ENCODE data around the gene TBC1D5.
"Not testable (repeated sequence)": the region's sequence is repeated elsewhere in the genome, so short reads cannot be mapped to it uniquely, and the experiment has no call there.

The TBC1D5 gene

GRCh38 chr3:17742102-17742879, at the start of gene TBC1D5:
TBC1D5 (minus strand) TSS chr3:17742631; CDS start chr3:17508570, 234,061 bp downstream.
- Histone ChIP-seq H3K9me3 (ENCODE audit: low read depth, low read length) (no peaks in the 10 kb centered on the region), H3K27ac (peak within 1 kb of the TSS; percentile 79), H3K9ac (ENCODE audit: insufficient read length) (peak within 1 kb of the TSS; percentile 74), H3K4me3 (peak within 1 kb of the TSS; percentile 81), H3K36me3 (ENCODE audit: insufficient read depth, low read length) (no peaks in the 10 kb centered on the region)
- TF ChIP-seq FOXP2 (optimal IDR thresholded peaks at IDR 0.05; ENCODE audit: control extremely low read depth, extremely low read length, insufficient read depth): no peak
- peak; percentile 53; the same call in 1 of the 2 replicates for TF ChIP-seq POLR2AphosphoS5 (IDR thresholded peaks at IDR 0.05; ENCODE audit: borderline replicate concordance, low read depth, low read length)
- DNase-seq (ENCODE audit: low read depth, low spot score): no peak

GRCh38 chr3:17783426-17783825, 41.0 kb upstream of the TBC1D5 start:
- no peak for DNase-seq (ENCODE audit: low read depth, low spot score)
- TF ChIP-seq EZH2 (IDR thresholded peaks at IDR 0.05) (no peak), FOXP2 (optimal IDR thresholded peaks at IDR 0.05; ENCODE audit: control extremely low read depth, extremely low read length, insufficient read depth) (no peak), POLR2AphosphoS5 (IDR thresholded peaks at IDR 0.05; ENCODE audit: borderline replicate concordance, low read depth, low read length) (no peak)
- no peak overlapping the region for H3K9ac ChIP-seq (ENCODE audit: insufficient read length)

GRCh38 chr3:17782751-17783150, 40.3 kb upstream of the TBC1D5 start:
- Histone ChIP-seq H3K27ac (no peak overlapping the region), H3K4me3 (no peak overlapping the region), H3K36me3 (ENCODE audit: insufficient read depth, low read length) (no peaks in the 10 kb centered on the region), H3K9me3 (ENCODE audit: low read depth, low read length) (no peaks in the 10 kb centered on the region), H3K9ac (ENCODE audit: insufficient read length) (no peak overlapping the region)
- DNase-seq (ENCODE audit: low read depth, low spot score): no peak
- TF ChIP-seq EZH2 (IDR thresholded peaks at IDR 0.05): no peak
- TF ChIP-seq POLR2AphosphoS5 (IDR thresholded peaks at IDR 0.05; ENCODE audit: borderline replicate concordance, low read depth, low read length): no peak
- no peak for TF ChIP-seq FOXP2 (optimal IDR thresholded peaks at IDR 0.05; ENCODE audit: control extremely low read depth, extremely low read length, insufficient read depth)

More at GRCh38 chr3:17783426-17783825, 41.0 kb upstream of the TBC1D5 start:
- Histone ChIP-seq H3K4me3 (no peak overlapping the region), H3K36me3 (ENCODE audit: insufficient read depth, low read length) (no peaks in the 10 kb centered on the region), H3K27ac (no peak overlapping the region), H3K9me3 (ENCODE audit: low read depth, low read length) (no peaks in the 10 kb centered on the region)

- H3K9me3 ChIP-seq (ENCODE audit: low read depth, low read length); DNase-seq (ENCODE audit: low read depth, low spot score); H3K4me3 ChIP-seq; H3K36me3 ChIP-seq (ENCODE audit: insufficient read depth, low read length); H3K9ac ChIP-seq (ENCODE audit: insufficient read length); H3K27ac ChIP-seq: not testable (repeated sequence)
These were observed 37.9 kb upstream of the TBC1D5 start for GRCh38 chr3:17780369-17780768.

GRCh38 chr3:17779304-17780250, 37.1 kb upstream of the TBC1D5 start:
- DNase-seq (ENCODE audit: low read depth, low spot score); H3K4me3 ChIP-seq; H3K9ac ChIP-seq (ENCODE audit: insufficient read length); H3K9me3 ChIP-seq (ENCODE audit: low read depth, low read length); H3K36me3 ChIP-seq (ENCODE audit: insufficient read depth, low read length); H3K27ac ChIP-seq: not testable (repeated sequence)

GRCh38 chr3:17777326-17777725, 34.9 kb upstream of the TBC1D5 start:
- H3K4me3 ChIP-seq; H3K9me3 ChIP-seq (ENCODE audit: low read depth, low read length); DNase-seq (ENCODE audit: low read depth, low spot score); H3K36me3 ChIP-seq (ENCODE audit: insufficient read depth, low read length); H3K9ac ChIP-seq (ENCODE audit: insufficient read length); H3K27ac ChIP-seq: not testable (repeated sequence)

- H3K36me3 ChIP-seq (ENCODE audit: insufficient read depth, low read length): no peaks in the 10 kb centered on the region
- H3K27ac ChIP-seq: no peak overlapping the region
- no peak overlapping the region for H3K4me3 ChIP-seq
- TF ChIP-seq EZH2 (IDR thresholded peaks at IDR 0.05) (no peak), POLR2AphosphoS5 (IDR thresholded peaks at IDR 0.05; ENCODE audit: borderline replicate concordance, low read depth, low read length) (no peak), FOXP2 (optimal IDR thresholded peaks at IDR 0.05; ENCODE audit: control extremely low read depth, extremely low read length, insufficient read depth) (no peak)
- no peak for DNase-seq (ENCODE audit: low read depth, low spot score)
- no peak overlapping the region for H3K9ac ChIP-seq (ENCODE audit: insufficient read length)
- no peaks in the 10 kb centered on the region for H3K9me3 ChIP-seq (ENCODE audit: low read depth, low read length)
These were observed 32.6 kb upstream of the TBC1D5 start for GRCh38 chr3:17775073-17775472.

GRCh38 chr3:17774180-17774910, 31.9 kb upstream of the TBC1D5 start:
- not testable (repeated sequence) for H3K9ac ChIP-seq (ENCODE audit: insufficient read length); DNase-seq (ENCODE audit: low read depth, low spot score); H3K9me3 ChIP-seq (ENCODE audit: low read depth, low read length); H3K36me3 ChIP-seq (ENCODE audit: insufficient read depth, low read length); H3K4me3 ChIP-seq; H3K27ac ChIP-seq
